K562 (cell line): Measurements from ENCODE around the gene MYB. TPM values are rescaled to one million over a fixed set of nuclear protein-coding genes. Genes with fewer than 3 reads are reported as not detected.

Source experiments
- ATAC-seq: fragments of 200-7000 bp; cut with Tn5 transposase; 3 replicates; pipeline ENCODE4 v1.9.1; 2020; ENCODE audit warnings: moderate library complexity
- BruUV-seq: library from RNA; stranded (reverse); fragments of 400-500 nt; replicated peaks from 2 replicates; lab custom pipeline; 2021; lab: Mats Ljungman, UMichigan
- CTCF ChIA-PET: fragments of 300-600 bp; formaldehyde crosslinking; extraction: SDS; loops from one replicate; lab custom pipeline; 2021; ENCODE audit warnings: low intra/inter-chr PET ratio; lab: Yijun Ruan, JAX
- POLR2A ChIA-PET: fragments of 300-600, 350-650 bp; sonication (Branson Sonifier 250); formaldehyde crosslinking; extraction: SDS; loops from one replicate; lab custom pipeline; 2021; ENCODE audit warnings: antibody characterized with exemption, inconsistent platforms; lab: Yijun Ruan, JAX
- DNase-seq, 4 experiments: peaks; one replicate each; pipeline versions ENCODE4 v3.0.0 to v3.0.0-alpha.2; 2011 to 2018; ENCODE audit warnings: low spot score in 3 of 4, mixed read lengths in 3 of 4; ENCODE audit errors: extremely low read depth in 1 of 4
- FAIRE-seq: peaks from 2 replicates; lab custom pipeline; 2011; peaks lifted over from hg19 to GRCh38; lab: Jason Lieb, UNC
- H2AFZ ChIP-seq: 2 replicates; pipeline ENCODE4 v1.6.0; 2011; ENCODE audit warnings: low read depth, low read length, control low read depth, inconsistent platforms
- H3K27ac ChIP-seq: fragments of 200-600 bp; 3 replicates; pipeline ENCODE4 v1.8.0; 2011; ENCODE audit warnings: low read depth, mild to moderate bottlenecking, control low read depth, inconsistent platforms, low read length, moderate library complexity, mixed read lengths; ENCODE audit errors: extremely low read depth
- H3K27me3 ChIP-seq, 2 experiments: fragments of 300-600 bp in 1 of 2; 2 replicates in 1 of 2; 3 replicates in 1 of 2; pipeline versions ENCODE4 v1.6.0 to v1.8.0; 2011; ENCODE audit warnings: inconsistent platforms in 2 of 2, low read length in 2 of 2, mild to moderate bottlenecking in 1 of 2, mixed read lengths in 1 of 2, moderate library complexity in 1 of 2; ENCODE audit not compliant: control insufficient read depth in 2 of 2, insufficient read depth in 2 of 2
- H3K36me3 ChIP-seq: fragments of 300-600 bp; 3 replicates; pipeline ENCODE4 v1.8.0; 2011; ENCODE audit warnings: mild to moderate bottlenecking, low read length, inconsistent platforms; ENCODE audit not compliant: control insufficient read depth, insufficient read depth
- H3K4me1 ChIP-seq, 2 experiments: fragments of 200-600 bp in 1 of 2; replicated peaks in 1 of 2; 2 replicates in 1 of 2; 3 replicates in 1 of 2; pipeline versions ENCODE4 v1.5.1 to v1.8.0; 2011; ENCODE audit warnings: inconsistent platforms in 2 of 2, low read length in 2 of 2, mild to moderate bottlenecking in 1 of 2, mixed read lengths in 1 of 2, moderate library complexity in 1 of 2; ENCODE audit not compliant: control insufficient read depth in 2 of 2, insufficient read depth in 2 of 2
- H3K4me2 ChIP-seq: 2 replicates; pipeline ENCODE4 v1.6.1; 2011; ENCODE audit warnings: low read length, control low read depth, inconsistent platforms, mixed read lengths; ENCODE audit not compliant: insufficient read depth
- H3K4me3 ChIP-seq: fragments of 200-600 bp; sonication (generic), shearing (Covaris generic); 2 replicates; pipeline ENCODE4 v1.5.1; 2016; ENCODE audit warnings: control low read depth, inconsistent platforms
- H3K79me2 ChIP-seq: fragments of 200-600 bp; 3 replicates; pipeline ENCODE4 v1.8.0; 2011; ENCODE audit warnings: low read length, inconsistent platforms; ENCODE audit not compliant: control insufficient read depth, insufficient read depth
- H3K9ac ChIP-seq, 2 experiments: 2 replicates each; pipeline versions ENCODE4 v1.6.0 to v1.6.1; 2011; ENCODE audit warnings: low read depth in 2 of 2, low read length in 2 of 2, control low read depth in 1 of 2, inconsistent platforms in 1 of 2, mild to moderate bottlenecking in 1 of 2, mixed read lengths in 1 of 2; ENCODE audit not compliant: insufficient read depth in 1 of 2
- H3K9me1 ChIP-seq: one replicate; pipeline ENCODE4 v1.6.0; 2011; ENCODE audit warnings: inconsistent platforms, mild to moderate bottlenecking, low read length, moderate library complexity; ENCODE audit not compliant: control insufficient read depth, insufficient read depth
- H3K9me3 ChIP-seq: replicated peaks from 2 replicates; pipeline ENCODE4 v1.5.1; 2011; ENCODE audit warnings: low read depth, low read length, inconsistent platforms; ENCODE audit not compliant: control insufficient read depth, insufficient read depth
- H4K20me1 ChIP-seq: replicated peaks from 2 replicates; pipeline ENCODE4 v1.6.1; 2011; ENCODE audit warnings: low read length, inconsistent platforms, mixed read lengths; ENCODE audit not compliant: control insufficient read depth, insufficient read depth
- ARID3B ChIP-seq: fragments of 250-450 bp; sonication (Bioruptor Pico); IDR thresholded peaks from 2 replicates; pipeline ENCODE4 v1.4.0; 2020; ENCODE audit warnings: borderline replicate concordance
- BRF2 ChIP-seq: IDR thresholded peaks from 3 replicates; pipeline ENCODE4 v1.6.1; 2011; ENCODE audit warnings: borderline replicate concordance, mild to moderate bottlenecking; ENCODE audit not compliant: insufficient read length, insufficient read depth
- CCNT2 ChIP-seq: IDR thresholded peaks from 2 replicates; pipeline ENCODE4 v1.6.1; 2011; ENCODE audit warnings: borderline replicate concordance, low read depth, mild to moderate bottlenecking, moderate library complexity, mixed read lengths, low read length; ENCODE audit not compliant: insufficient read length; ENCODE audit errors: extremely low read depth
- CHAMP1 ChIP-seq: fragments of 450-650 bp; IDR thresholded peaks from 2 replicates; pipeline ENCODE4 v1.6.1; 2016; ENCODE audit warnings: mild to moderate bottlenecking
- CREBBP ChIP-seq: IDR thresholded peaks from one replicate; pipeline ENCODE4 v1.6.1; 2012; ENCODE audit warnings: low read depth, mild to moderate bottlenecking, control low read depth, inconsistent platforms, low read length
- DNMT1 ChIP-seq: fragments of 450-650 bp; IDR thresholded peaks from 2 replicates; pipeline ENCODE4 v1.6.1; 2016; ENCODE audit warnings: antibody characterized with exemption, mild to moderate bottlenecking
- ETV6 ChIP-seq, 3 experiments: fragments of 150-350 bp in 1 of 3; sonication (generic) in 1 of 3; formaldehyde crosslinking in 1 of 3; IDR thresholded peaks; 2 replicates each; pipeline versions ENCODE4 v1.6.1 to v1.8.0; 2014 to 2022; ENCODE audit warnings: borderline replicate concordance in 2 of 3, low read depth in 2 of 3, antibody characterized with exemption in 1 of 3, low read length in 1 of 3, mild to moderate bottlenecking in 1 of 3, missing genetic modification reagents in 1 of 3
- FOXJ3 ChIP-seq: sonication (generic); formaldehyde crosslinking; IDR thresholded peaks from 2 replicates; pipeline ENCODE4 v1.4.0; 2020; ENCODE audit warnings: mild to moderate bottlenecking, missing genetic modification reagents
- HDAC6 ChIP-seq: IDR thresholded peaks from 2 replicates; pipeline ENCODE4 v1.6.1; 2012; ENCODE audit warnings: low read depth, mild to moderate bottlenecking, control low read depth, inconsistent platforms, low read length, moderate library complexity
- HSF4 ChIP-seq: fragments of 250-450 bp; sonication (Bioruptor Pico); IDR thresholded peaks from 2 replicates; pipeline ENCODE4 v2.1.2; 2022; ENCODE audit warnings: mild to moderate bottlenecking, moderate library complexity, borderline replicate concordance
- ILF3 ChIP-seq: fragments of 450-650 bp; IDR thresholded peaks from 2 replicates; pipeline ENCODE4 v1.6.1; 2018; ENCODE audit warnings: antibody characterized with exemption, mild to moderate bottlenecking, moderate library complexity, borderline replicate concordance
- JUN ChIP-seq, 2 experiments: sonication (generic) in 1 of 2; formaldehyde crosslinking in 1 of 2; IDR thresholded peaks; 2 replicates each; pipeline versions ENCODE4 v1.6.1 to v1.8.0; 2012 to 2022; ENCODE audit warnings: borderline replicate concordance in 2 of 2, mild to moderate bottlenecking in 2 of 2, improper control_type of control experiment in 1 of 2, low read depth in 1 of 2, low read length in 1 of 2, missing genetic modification reagents in 1 of 2
- KAT8 ChIP-seq: fragments of 450-650 bp; IDR thresholded peaks from 2 replicates; pipeline ENCODE4 v1.6.1; 2016; ENCODE audit warnings: low read depth, mild to moderate bottlenecking
- PCBP2 ChIP-seq: fragments of 200-400 bp; formaldehyde crosslinking; IDR thresholded peaks from 2 replicates; pipeline ENCODE4 v1.6.1; 2018; ENCODE audit warnings: low read length, low read depth, mild to moderate bottlenecking, moderate library complexity; ENCODE audit not compliant: poor library complexity, severe bottlenecking
- SRF ChIP-seq, 2 experiments: fragments of 250-450, 450-650 bp in 1 of 2; sonication (Bioruptor Pico) in 1 of 2; sonication (generic) in 1 of 2; formaldehyde crosslinking; IDR thresholded peaks; 2 replicates each; pipeline versions ENCODE4 v1.5.0 to v1.5.1; 2020 to 2022; ENCODE audit warnings: mild to moderate bottlenecking in 1 of 2, missing genetic modification reagents in 1 of 2
- ZNF699 ChIP-seq: fragments of 250-450 bp; sonication (Bioruptor Pico); IDR thresholded peaks from 2 replicates; pipeline ENCODE4 v1.8.0; 2021; ENCODE audit warnings: mild to moderate bottlenecking, moderate library complexity; ENCODE audit not compliant: insufficient replicate concordance
- WGBS: fragments of 100-300 bp; shearing (Covaris generic); methylation state at CpG from one replicate; pipeline ENCODE4 v1.1.6; 2016; ENCODE audit warnings: low coverage, mixed read lengths; ENCODE audit not compliant: insufficient coverage; ENCODE audit errors: missing lambda C conversion rate; 5-methylcytosine and 5-hydroxymethylcytosine counted together
- in situ Hi-C: fragments of 300-500 bp; cut with MboI; formaldehyde crosslinking; loops from 4 replicates; pipeline ENCODE4 v1.15.0; 2018; ENCODE audit warnings: inconsistent platforms, mixed read lengths
- intact Hi-C: fragments of 100-400 bp; cut with micrococcal nuclease; formaldehyde crosslinking; loops from 2 replicates; pipeline ENCODE4 v1.14.2; 2022
- polyA plus RNA-seq, 8 experiments: library from polyadenylated mRNA; depleted of rRNA in 4 of 8; stranded (reverse) in 5 of 8; unstranded in 3 of 8; fragments of >200 nt; fragmentation: Nextera tagmentation in 2 of 8; fragmentation: Illumina TruSeq in 1 of 8; extraction: Ambion mirVana in 2 of 8; extraction: Trizol in 1 of 8; gene quantifications; 2 replicates each; pipeline versions ENCODE4 v1.2.1 to v1.2.3, GENCODE V29; 2011 to 2014; ENCODE audit warnings: inconsistent platforms in 1 of 8, missing spikeins in 1 of 8
- total RNA-seq, 7 experiments: library from RNA; depleted of rRNA in 6 of 7; stranded (reverse); fragments of >200 nt in 6 of 7; fragmentation: Illumina TruSeq in 2 of 7; extraction: Trizol in 2 of 7; gene quantifications; 2 replicates each; pipeline versions ENCODE4 v1.2.1 to v1.2.3, GENCODE V29; 2011 to 2021; ENCODE audit warnings: low replicate concordance in 1 of 7

MYB gene
- total and polyA plus RNA-seq, 9 of the 15 experiments (the other 6 are each of a cell fraction or from before 2014, with no cell fraction given) = 35.8 to 218 (median 140) TPM

- no peaks in the 10 kb centered on the region for H3K9me3 ChIP-seq
- H3K27me3 ChIP-seq = no peaks in the 10 kb centered on the region
- peak overlapping the region; percentile 77 for H2AFZ ChIP-seq
- no peaks in the 10 kb centered on the region for H3K79me2 ChIP-seq
- WGBS = 42% methylated on average over 4 of the region's 4 CpGs
- H4K20me1 ChIP-seq = no peaks in the 10 kb centered on the region
- H3K9me1 ChIP-seq = no peaks in the 10 kb centered on the region
- no peaks in the 10 kb centered on the region for H3K36me3 ChIP-seq
- DNase-seq (no peak), ATAC-seq (peak; percentile 44; the same call in 2 of the 3 replicates), FAIRE-seq (no peak)
- H3K4me2 ChIP-seq = no peak overlapping the region; the same call in 1 of the 2 replicates
- BruUV-seq = no TSS peak
- H3K9ac ChIP-seq = peak overlapping the region in 1 of 2 experiments; percentile 36; a peak in 1 of 4 replicates
- no peak overlapping the region for H3K27ac ChIP-seq
- intact Hi-C loops (no loop called here), in situ Hi-C loops (no loop called here)
- no peak overlapping the region for H3K4me3 ChIP-seq
- peaks cover 0 to 8% of the 10 kb centered on the region in 2 experiments; a peak in 4 of 5 replicates for H3K4me1 ChIP-seq
- POLR2A ChIA-PET = interaction anchor here (1.1 kb wide), 1 partner anchor 12 kb away, joined by 4 read pairs; no protein-coding TSS in a partner anchor
- CTCF ChIA-PET = no interaction called here
- TF ChIP-seq ILF3 (no peak), KAT8 (no peak), ETV6 (IDR thresholded peaks at IDR 0.05; ENCODE audit: borderline replicate concordance in 1 of 2, low read depth in 2 of 2, low read length in 1 of 2) (no peak), ETV6 (CRISPR knock-in tag; IDR thresholded peaks at IDR 0.05; ENCODE audit: borderline replicate concordance) (no peak), DNMT1 (no peak), JUN (IDR thresholded peaks at IDR 0.05; ENCODE audit: borderline replicate concordance, low read depth, low read length) (no peak), JUN (CRISPR knock-in tag; IDR thresholded peaks at IDR 0.05; ENCODE audit: borderline replicate concordance) (no peak), SRF (CRISPR knock-in tag; IDR thresholded peaks at IDR 0.05) (no peak), BRF2 (no peak), CHAMP1 (no peak), ARID3B (CRISPR knock-in tag) (no peak), CREBBP (no peak), ZNF699 (CRISPR knock-in tag) (no peak), PCBP2 (no peak), FOXJ3 (CRISPR knock-in tag) (no peak), CCNT2 (no peak), HDAC6 (no peak), HSF4 (CRISPR knock-in tag) (no peak)
Observed at GRCh38 chr6:135135835-135136234, 45.3 kb upstream of the MYB start.
